ENCODE measurements around the gene PWWP2B. TPM values are rescaled to one million over a fixed set of nuclear protein-coding genes. Genes with fewer than 3 reads are reported as not detected.

The PWWP2B gene
- total RNA-seq, 4 donors from 2014 or later, result 14.9 to 27.3 (median 16.7) TPM

DNA sequence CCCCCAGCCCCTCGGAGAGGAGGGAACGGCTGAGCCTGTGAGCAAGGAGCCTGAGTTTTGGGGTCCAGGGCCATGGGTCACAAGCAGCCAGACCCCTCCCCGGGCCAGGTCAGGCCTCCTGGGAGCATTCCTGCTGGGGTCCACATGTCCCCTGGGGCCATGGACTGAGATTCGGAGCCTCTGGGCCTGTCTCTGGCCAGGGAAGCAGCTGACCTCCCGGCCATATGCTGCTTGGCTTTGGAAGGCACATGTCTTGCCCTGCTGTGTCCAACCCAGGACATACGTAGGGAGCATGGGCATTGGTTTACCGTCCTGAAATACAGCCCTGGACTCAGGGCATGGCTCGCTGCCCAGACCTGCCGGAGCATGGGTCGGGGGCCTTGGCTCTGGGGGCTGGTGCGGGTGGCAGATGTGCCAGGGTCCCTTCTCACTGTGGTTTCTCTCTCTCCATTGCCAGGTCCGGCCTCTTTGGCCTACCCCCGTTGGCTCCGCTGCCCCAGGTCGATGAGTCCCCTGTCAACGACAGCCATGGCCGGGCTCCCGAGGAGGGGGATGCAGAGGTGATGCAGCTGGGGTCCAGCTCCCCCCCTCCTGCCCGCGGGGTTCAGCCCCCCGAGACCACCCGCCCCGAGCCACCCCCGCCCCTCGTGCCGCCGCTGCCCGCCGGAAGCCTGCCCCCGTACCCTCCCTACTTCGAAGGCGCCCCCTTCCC, 7.3 kb downstream of the PWWP2B start:
- Histone ChIP-seq H3K27ac (peak overlapping the region in 3 of 4 donors; percentile 44 to 98 (median 87)), H3K4me1 (peaks cover 59 to 96% (median 75%) of the 10 kb centered on the region in 3 donors), H3K36me3 (peaks cover 18 to 36% (median 19%) of the 10 kb centered on the region in 3 donors), H3K9me3 (no peaks in the 10 kb centered on the region), H3K4me3 (no peak overlapping the region), H3K27me3 (no peaks in the 10 kb centered on the region)
- DNase-seq, result no peak
- WGBS, 2 donors, result 90% methylated on average over 11 of the region's 32 CpGs; no CpG with 5 or more reads in 1 of the 2 donors
- TF ChIP-seq CTCF (IDR thresholded peaks at IDR 0.05) (no peak), POLR2A (IDR thresholded peaks at IDR 0.05) (no peak)
- intact Hi-C loops (cut with DNase I), result no loop called here

DNA sequence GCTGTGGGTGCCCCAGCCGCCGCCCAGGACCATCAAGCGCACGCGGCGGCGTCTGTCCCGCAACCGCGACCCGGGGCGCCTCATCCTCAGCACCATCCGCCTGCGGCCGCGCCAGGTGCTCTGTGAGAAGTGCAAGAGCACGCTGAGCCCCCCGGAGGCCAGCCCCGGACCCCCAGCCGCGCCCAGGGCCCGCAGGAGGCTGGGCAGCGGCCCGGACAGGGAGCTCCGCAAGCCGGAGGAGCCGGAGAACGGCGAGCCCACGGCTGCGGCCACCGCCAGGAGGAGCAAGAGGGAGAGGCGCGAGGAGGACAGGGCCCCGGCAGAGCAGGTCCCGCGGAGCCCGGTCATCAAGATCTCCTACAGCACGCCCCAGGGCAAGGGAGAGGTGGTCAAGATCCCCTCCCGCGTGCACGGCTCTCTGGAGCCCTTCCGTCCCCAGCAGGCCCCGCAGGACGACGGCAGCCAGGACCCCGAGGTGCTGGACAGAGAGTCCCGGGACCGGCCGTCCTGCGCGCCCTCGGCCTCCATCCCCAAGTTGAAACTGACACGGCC, 8.0 kb downstream of the PWWP2B start:
- Histone ChIP-seq H3K9me3 (no peaks in the 10 kb centered on the region), H3K4me3 (no peak overlapping the region), H3K27me3 (no peaks in the 10 kb centered on the region), H3K36me3 (peaks cover 18 to 31% (median 19%) of the 10 kb centered on the region in 3 donors), H3K27ac (peak overlapping the region in 1 of 4 donors; percentile 44), H3K4me1 (peaks cover 56 to 96% (median 70%) of the 10 kb centered on the region in 3 donors)
- DNase-seq, result no peak
- intact Hi-C loops (cut with DNase I), result loop anchor here (5.0 kb wide), 1 partner anchor 42 kb away; no protein-coding TSS in a partner anchor
- 96% methylated on average over 13 of the region's 54 CpGs; no CpG with 5 or more reads in 1 of the 2 donors for WGBS, 2 donors
- TF ChIP-seq CTCF (IDR thresholded peaks at IDR 0.05) (no peak), POLR2A (IDR thresholded peaks at IDR 0.05) (no peak)

DNA sequence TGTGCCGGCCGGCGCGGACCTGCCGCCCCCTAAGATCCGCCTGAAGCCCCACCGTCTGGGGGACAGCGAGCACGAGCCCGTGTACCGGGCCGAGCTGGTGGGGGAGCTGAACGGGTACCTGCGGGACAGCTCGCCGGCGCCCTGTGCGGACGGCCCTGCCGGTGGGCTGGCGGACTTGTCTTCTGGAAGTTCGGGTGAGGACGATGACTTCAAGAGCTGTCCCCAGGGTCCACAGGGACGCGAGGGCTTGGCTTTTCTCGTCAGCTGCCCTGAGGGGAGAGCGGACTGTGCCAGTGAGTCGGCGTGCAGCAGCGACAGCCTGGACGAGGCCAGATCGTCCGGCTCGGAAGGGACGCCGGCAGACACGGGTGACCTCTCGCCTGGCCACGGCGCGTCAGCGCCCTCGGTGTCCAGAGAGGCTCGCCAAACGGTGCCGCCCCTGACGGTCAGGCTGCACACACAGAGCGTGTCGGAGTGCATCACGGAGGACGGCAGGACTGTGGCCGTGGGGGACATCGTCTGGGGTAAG, 8.5 kb downstream of the PWWP2B start:
- DNase-seq, result no peak
- Histone ChIP-seq H3K27ac (no peak overlapping the region), H3K27me3 (no peaks in the 10 kb centered on the region), H3K36me3 (peaks cover 18 to 31% (median 19%) of the 10 kb centered on the region in 3 donors), H3K9me3 (no peaks in the 10 kb centered on the region), H3K4me1 (peaks cover 52 to 96% (median 65%) of the 10 kb centered on the region in 3 donors), H3K4me3 (no peak overlapping the region)
- intact Hi-C loops (cut with DNase I), result loop anchor here (5.0 kb wide), 1 partner anchor 42 kb away; no protein-coding TSS in a partner anchor
- no peak for TF ChIP-seq CTCF (IDR thresholded peaks at IDR 0.05)
- no peak for TF ChIP-seq POLR2A (IDR thresholded peaks at IDR 0.05)
- WGBS, 2 donors, result 91 to 99% methylated on average over 23 to 31 of the region's 53 CpGs

DNA sequence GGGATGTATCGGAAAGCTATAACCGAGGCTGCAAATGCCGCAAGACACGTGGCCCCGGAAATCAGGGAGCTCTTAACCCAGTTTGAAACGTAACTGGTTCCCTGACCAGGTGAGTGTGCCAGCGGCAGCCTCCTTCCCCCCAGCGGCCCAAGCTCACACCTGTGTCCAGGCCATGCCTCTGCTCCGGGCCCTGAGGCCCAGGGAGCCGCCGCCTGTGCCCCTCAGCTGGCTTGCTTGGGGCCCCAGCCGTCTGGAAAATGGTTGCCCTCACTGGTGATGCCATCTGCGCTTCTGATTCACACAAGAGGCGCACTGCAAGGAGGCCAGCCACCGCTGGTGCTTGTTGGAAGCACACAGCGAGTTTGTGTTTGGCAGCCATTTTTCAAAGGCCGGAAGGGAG, 9.2 kb downstream of the PWWP2B start:
- WGBS, 2 donors, result 80 to 99% methylated on average over 2 to 13 of the region's 17 CpGs
- peak overlapping the region; percentile 88 to 95 (median 91) for H3K27ac ChIP-seq
- DNase-seq, result no peak
- H3K4me1 ChIP-seq, result peaks cover 52 to 96% (median 64%) of the 10 kb centered on the region in 3 donors
- no peak overlapping the region for H3K4me3 ChIP-seq
- H3K36me3 ChIP-seq, result peaks cover 18 to 31% (median 19%) of the 10 kb centered on the region in 3 donors
- intact Hi-C loops (cut with DNase I), result loop anchor here (5.0 kb wide), 1 partner anchor 41 kb away; no protein-coding TSS in a partner anchor
- no peaks in the 10 kb centered on the region for H3K9me3 ChIP-seq
- TF ChIP-seq POLR2A (IDR thresholded peaks at IDR 0.05) (no peak), CTCF (IDR thresholded peaks at IDR 0.05) (no peak)
- no peaks in the 10 kb centered on the region for H3K27me3 ChIP-seq

- Histone ChIP-seq H3K27ac (peak overlapping the region; percentile 88 to 95 (median 91)), H3K9me3 (no peaks in the 10 kb centered on the region), H3K36me3 (peaks cover 18 to 31% (median 19%) of the 10 kb centered on the region in 3 donors), H3K27me3 (no peaks in the 10 kb centered on the region), H3K4me3 (no peak overlapping the region), H3K4me1 (peaks cover 52 to 96% (median 64%) of the 10 kb centered on the region in 3 donors)
- no peak for TF ChIP-seq POLR2A (IDR thresholded peaks at IDR 0.05)
- TF ChIP-seq CTCF (IDR thresholded peaks at IDR 0.05), result no peak
- no peak for DNase-seq
- 96 to 100% methylated on average over 1 to 4 of the region's 16 CpGs for WGBS, 2 donors
- intact Hi-C loops (cut with DNase I), result loop anchor here (5.0 kb wide), 1 partner anchor 41 kb away; no protein-coding TSS in a partner anchor
Observed at GRCh38 chr10:132406750-132407149, 9.8 kb downstream of the PWWP2B start.

All from esophagus squamous epithelium (tissue), 5 donors.